ENCODE data around the gene RNF130. TPM values are rescaled to one million over a fixed set of nuclear protein-coding genes. Genes with fewer than 3 reads are reported as not detected.

Gene RNF130
- polyA plus RNA-seq, 1 donor from 2014 or later: 48.7 TPM

GRCh38 chr5:180100621-180101450 is 29.3 kb upstream of the RNF130 start:
- Histone ChIP-seq H3F3A (ENCODE audit: insufficient read depth, low read length, poor library complexity, severe bottlenecking) (no peaks in the 10 kb centered on the region), H2AFZ (ENCODE audit: low read depth, low read length) (no peak overlapping the region), H3K36me3 (ENCODE audit: insufficient read depth, low read length) (no peaks in the 10 kb centered on the region), H3K27me3 (ENCODE audit: insufficient read depth, low read depth, low read length) (no peaks in the 10 kb centered on the region), H3K79me2 (replicated peaks; ENCODE audit: insufficient read depth, low read length) (no peaks in the 10 kb centered on the region), H3K4me3 (ENCODE audit: low read length) (no peak overlapping the region), H3K4me2 (ENCODE audit: low read length) (no peak overlapping the region), H3K27ac (ENCODE audit: low read length) (no peak overlapping the region), H4K20me1 (ENCODE audit: insufficient read depth) (no peaks in the 10 kb centered on the region), H3K9me3 (ENCODE audit: low read length) (no peaks in the 10 kb centered on the region), H3K9ac (ENCODE audit: low read length) (no peak overlapping the region), H3K9me2 (ENCODE audit: insufficient read depth, low read length) (no peaks in the 10 kb centered on the region)
- TF ChIP-seq MXI1 (conservative IDR thresholded peaks at IDR 0.05; ENCODE audit: poor library complexity, severe bottlenecking) (no peak), POLR2AphosphoS5 (IDR thresholded peaks at IDR 0.05) (no peak), SMC3 (conservative IDR thresholded peaks at IDR 0.05; ENCODE audit: poor library complexity) (no peak), RAD21 (conservative IDR thresholded peaks at IDR 0.05) (no peak), CTCF (IDR thresholded peaks at IDR 0.05; ENCODE audit: poor library complexity, severe bottlenecking) (no peak), REST (IDR thresholded peaks at IDR 0.05; ENCODE audit: borderline replicate concordance) (no peak), EP300 (conservative IDR thresholded peaks at IDR 0.05; ENCODE audit: poor library complexity, severe bottlenecking) (no peak), EZH2 (IDR thresholded peaks at IDR 0.05; ENCODE audit: borderline replicate concordance, insufficient read depth, low read length, poor library complexity, severe bottlenecking) (no peak), TAF1 (IDR thresholded peaks at IDR 0.05; ENCODE audit: low read depth) (no peak)

GRCh38 chr5:180099733-180100611 is 28.4 kb upstream of the RNF130 start:
- no peak overlapping the region for H3K27ac ChIP-seq (ENCODE audit: low read length)
- H3K4me3 ChIP-seq (ENCODE audit: low read length): no peak overlapping the region
- H4K20me1 ChIP-seq (ENCODE audit: insufficient read depth): no peaks in the 10 kb centered on the region
- H3K79me2 ChIP-seq (replicated peaks; ENCODE audit: insufficient read depth, low read length): no peaks in the 10 kb centered on the region
- H3K27me3 ChIP-seq (ENCODE audit: insufficient read depth, low read depth, low read length): no peaks in the 10 kb centered on the region
- no peak overlapping the region for H3K4me2 ChIP-seq (ENCODE audit: low read length)
- no peak overlapping the region for H3K9ac ChIP-seq (ENCODE audit: low read length)
- H3K36me3 ChIP-seq (ENCODE audit: insufficient read depth, low read length): no peaks in the 10 kb centered on the region
- no peak overlapping the region for H2AFZ ChIP-seq (ENCODE audit: low read depth, low read length)
- no peaks in the 10 kb centered on the region for H3K9me3 ChIP-seq (ENCODE audit: low read length)
- no peaks in the 10 kb centered on the region for H3K9me2 ChIP-seq (ENCODE audit: insufficient read depth, low read length)
- TF ChIP-seq RAD21 (conservative IDR thresholded peaks at IDR 0.05) (no peak), POLR2AphosphoS5 (IDR thresholded peaks at IDR 0.05) (no peak), REST (IDR thresholded peaks at IDR 0.05; ENCODE audit: borderline replicate concordance) (no peak), CTCF (IDR thresholded peaks at IDR 0.05; ENCODE audit: poor library complexity, severe bottlenecking) (no peak), MXI1 (conservative IDR thresholded peaks at IDR 0.05; ENCODE audit: poor library complexity, severe bottlenecking) (no peak), TAF1 (IDR thresholded peaks at IDR 0.05; ENCODE audit: low read depth) (no peak), EZH2 (IDR thresholded peaks at IDR 0.05; ENCODE audit: borderline replicate concordance, insufficient read depth, low read length, poor library complexity, severe bottlenecking) (no peak), EP300 (conservative IDR thresholded peaks at IDR 0.05; ENCODE audit: poor library complexity, severe bottlenecking) (no peak), SMC3 (conservative IDR thresholded peaks at IDR 0.05; ENCODE audit: poor library complexity) (no peak)
- no peaks in the 10 kb centered on the region for H3F3A ChIP-seq (ENCODE audit: insufficient read depth, low read length, poor library complexity, severe bottlenecking)

Measured in neural cell (in vitro differentiated cells).